HepG2 (cell line): ENCODE data around the gene PATZ1. TPM values are rescaled to one million over a fixed set of nuclear protein-coding genes. Genes with fewer than 3 reads are reported as not detected.

Source experiments
- ATAC-seq: fragments of 200-7000 bp; cut with Tn5 transposase; 3 replicates; pipeline ENCODE4 v1.9.1; 2020; ENCODE audit warnings: mild to moderate bottlenecking, moderate library complexity
- BruUV-seq: library from RNA; stranded (reverse); fragments of 400-500 nt; replicated peaks from 2 replicates; lab custom pipeline; 2021; lab: Mats Ljungman, UMichigan
- CTCF ChIA-PET: fragments of 300-600 bp; formaldehyde crosslinking; extraction: SDS; loops from one replicate; lab custom pipeline; 2021; ENCODE audit warnings: low total read pairs, inconsistent platforms, low intra/inter-chr PET ratio; lab: Yijun Ruan, JAX
- POLR2A ChIA-PET: fragments of 350-600 bp; sonication (Branson Sonifier 250); formaldehyde crosslinking; loops from one replicate; lab custom pipeline; 2020; ENCODE audit warnings: antibody characterized with exemption, inconsistent platforms; lab: Yijun Ruan, JAX
- DNase-seq: peaks from one replicate; pipeline ENCODE4 v3.0.0-alpha.2; 2015; ENCODE audit warnings: low spot score
- FAIRE-seq: peaks from 3 replicates; lab custom pipeline; 2011; peaks lifted over from hg19 to GRCh38; lab: Jason Lieb, UNC
- H2AFZ ChIP-seq: one replicate; pipeline ENCODE4 v1.6.1; 2011; ENCODE audit warnings: low read length, inconsistent platforms
- H3K27ac ChIP-seq: fragments of 300-600 bp; 3 replicates; pipeline ENCODE4 v1.8.0; 2011; ENCODE audit warnings: mixed run types, mild to moderate bottlenecking, mixed read lengths, low read length, inconsistent platforms; ENCODE audit not compliant: insufficient read depth; ENCODE audit errors: extremely low read length
- H3K27me3 ChIP-seq, 2 experiments: fragments of 200-600 bp in 1 of 2; 2 replicates in 1 of 2; 3 replicates in 1 of 2; pipeline versions ENCODE4 v1.6.0 to v1.8.0; 2011; ENCODE audit warnings: low read length in 2 of 2, mild to moderate bottlenecking in 2 of 2, moderate library complexity in 2 of 2, inconsistent platforms in 1 of 2; ENCODE audit not compliant: insufficient read depth in 2 of 2, control insufficient read depth in 1 of 2
- H3K36me3 ChIP-seq, 2 experiments: fragments of 200-600 bp in 1 of 2; replicated peaks in 1 of 2; 2 replicates in 1 of 2; 3 replicates in 1 of 2; pipeline versions ENCODE4 v1.5.1 to v1.8.0; 2011; ENCODE audit warnings: low read length in 2 of 2, inconsistent platforms in 1 of 2; ENCODE audit not compliant: insufficient read depth in 2 of 2, control insufficient read depth in 1 of 2
- H3K4me1 ChIP-seq: 2 replicates; pipeline ENCODE4 v1.5.1; 2012; ENCODE audit warnings: low read length, inconsistent platforms; ENCODE audit not compliant: insufficient read depth
- H3K4me2 ChIP-seq: 2 replicates; pipeline ENCODE4 v1.6.0; 2011; ENCODE audit warnings: low read depth, low read length, inconsistent platforms
- H3K4me3 ChIP-seq, 3 experiments: fragments of 200-600 bp in 1 of 3; sonication (generic), shearing (Covaris generic) in 1 of 3; replicated peaks in 1 of 3; 2 replicates each; pipeline ENCODE4 v1.5.1; 2011 to 2016; ENCODE audit warnings: low read length in 3 of 3, inconsistent platforms in 2 of 3, low read depth in 2 of 3, mild to moderate bottlenecking in 2 of 3, control low read depth in 1 of 3, mixed read lengths in 1 of 3; ENCODE audit not compliant: insufficient read depth in 1 of 3
- H3K79me2 ChIP-seq: one replicate; pipeline ENCODE4 v1.6.1; 2011; ENCODE audit warnings: low read length, inconsistent platforms; ENCODE audit not compliant: insufficient read depth
- H3K9ac ChIP-seq: 2 replicates; pipeline ENCODE4 v1.6.0; 2011; ENCODE audit warnings: mild to moderate bottlenecking, low read depth, low read length, inconsistent platforms; ENCODE audit not compliant: insufficient read depth
- H3K9me3 ChIP-seq: 2 replicates; pipeline ENCODE4 v1.5.1; 2012; ENCODE audit warnings: mild to moderate bottlenecking, low read length
- H4K20me1 ChIP-seq: 2 replicates; pipeline ENCODE4 v1.6.0; 2011; ENCODE audit warnings: inconsistent platforms, mild to moderate bottlenecking, low read length, moderate library complexity; ENCODE audit not compliant: insufficient read depth
- ARNT2 ChIP-seq: sonication (generic); formaldehyde crosslinking; IDR thresholded peaks from 2 replicates; pipeline ENCODE4 v1.8.0; 2022; ENCODE audit warnings: mild to moderate bottlenecking, low read depth, missing genetic modification reagents, moderate library complexity
- CEBPZ ChIP-seq: IDR thresholded peaks from 2 replicates; pipeline ENCODE4 v1.6.1; 2012; ENCODE audit warnings: low read length, improper control_type of control experiment
- CHD4 ChIP-seq: fragments of 200-600 bp; sonication (generic); IDR thresholded peaks from 2 replicates; pipeline ENCODE4 v1.7.0; 2017; ENCODE audit warnings: mild to moderate bottlenecking, low read length, borderline replicate concordance
- ETV5 ChIP-seq: IDR thresholded peaks from 2 replicates; pipeline ENCODE4 v1.6.1; 2018; ENCODE audit warnings: missing biosample characterization, missing genetic modification reagents, inconsistent platforms, borderline replicate concordance
- MXD3 ChIP-seq: IDR thresholded peaks from 2 replicates; pipeline ENCODE4 v1.6.1; 2016; ENCODE audit warnings: mild to moderate bottlenecking, missing biosample characterization, missing genetic modification reagents
- MZF1 ChIP-seq: sonication (generic); formaldehyde crosslinking; IDR thresholded peaks from 2 replicates; pipeline ENCODE4 v1.8.1; 2023; ENCODE audit warnings: mild to moderate bottlenecking, missing genetic modification reagents, borderline replicate concordance
- NFYB ChIP-seq: sonication (generic); formaldehyde crosslinking; IDR thresholded peaks from 2 replicates; pipeline ENCODE4 v1.4.0; 2020; ENCODE audit warnings: missing genetic modification reagents
- PCBP2 ChIP-seq: fragments of 200-400 bp; formaldehyde crosslinking; optimal IDR thresholded peaks from 2 replicates; pipeline ENCODE3; 2018; ENCODE audit warnings: low read length, low read depth; ENCODE audit not compliant: poor library complexity, severe bottlenecking
- PHF8 ChIP-seq: sonication (generic); formaldehyde crosslinking; IDR thresholded peaks from 2 replicates; pipeline ENCODE4 v1.5.0; 2020; ENCODE audit warnings: missing genetic modification reagents
- RCOR2 ChIP-seq: IDR thresholded peaks from 2 replicates; pipeline ENCODE4 v1.6.1; 2016; ENCODE audit warnings: missing biosample characterization, missing genetic modification reagents
- SMAD1 ChIP-seq: sonication (generic); formaldehyde crosslinking; IDR thresholded peaks from 2 replicates; pipeline ENCODE4 v1.4.0; 2020; ENCODE audit warnings: missing genetic modification reagents, low read depth, mild to moderate bottlenecking, borderline replicate concordance
- ZNF260 ChIP-seq: sonication (generic); formaldehyde crosslinking; IDR thresholded peaks from 2 replicates; pipeline ENCODE4 v1.4.0; 2020; ENCODE audit warnings: missing genetic modification reagents, low read depth, mild to moderate bottlenecking, borderline replicate concordance
- ZNF446 ChIP-seq: sonication (generic); formaldehyde crosslinking; IDR thresholded peaks from 2 replicates; pipeline ENCODE4 v1.5.0; 2020; ENCODE audit warnings: mild to moderate bottlenecking, missing genetic modification reagents
- WGBS: methylation state at CpG from one replicate; pipeline ENCODE4 v1.1.6; 2017; ENCODE audit warnings: low lambda C conversion rate; 5-methylcytosine and 5-hydroxymethylcytosine counted together
- in situ Hi-C: cut with HindIII; loops from 2 replicates; pipeline ENCODE4 v1.10.0; 2017; ENCODE audit warnings: low pct_unique_long_range_greater_than_20kb; ENCODE audit not compliant: extremely low pct_ligation_motif_present
- intact Hi-C: fragments of 100-400 bp; cut with micrococcal nuclease; formaldehyde crosslinking; loops from one replicate; pipeline ENCODE4 v1.10.0; 2022; ENCODE audit not compliant: unreplicated experiment
- polyA plus RNA-seq, 8 experiments: library from polyadenylated mRNA; depleted of rRNA in 3 of 8; stranded (reverse) in 7 of 8; unstranded in 1 of 8; fragments of >200 nt; fragmentation: Illumina TruSeq in 4 of 8; extraction: Trizol in 4 of 8; gene quantifications; 2 replicates each; pipeline versions ENCODE4 v1.2.1 to v1.2.3, GENCODE V29; 2011 to 2016; ENCODE audit warnings: low read depth in 4 of 8, missing spikeins in 1 of 8, mixed read lengths in 1 of 8; ENCODE audit not compliant: insufficient read depth in 1 of 8
- total RNA-seq, 5 experiments: library from RNA; depleted of rRNA; stranded (reverse); fragments of >200 nt; fragmentation: Illumina TruSeq; extraction: Trizol; gene quantifications; 2 replicates each; pipeline ENCODE4 v1.2.3, GENCODE V29; 2016; ENCODE audit warnings: low read depth in 1 of 5
- TF ChIP-seq, protein P1 (sequence below): sonication (generic); formaldehyde crosslinking; IDR thresholded peaks from 2 replicates; pipeline ENCODE4 v1.4.0; 2020; ENCODE audit warnings: mild to moderate bottlenecking, missing genetic modification reagents
- TF ChIP-seq, protein P2 (sequence below): sonication (generic); formaldehyde crosslinking; IDR thresholded peaks from 2 replicates; pipeline ENCODE4 v1.5.1; 2020; ENCODE audit warnings: missing genetic modification reagents, mild to moderate bottlenecking, borderline replicate concordance

PATZ1 gene
- total and polyA plus RNA-seq, 2 of the 13 experiments (the other 11 are each of a cell fraction or from before 2014, with no cell fraction given) = 24.9 to 30.5 TPM

GRCh38 chr22:31289344-31289743, 56.8 kb downstream of the PATZ1 start (continued):
- TF ChIP-seq MXD3 = no peak
- TF ChIP-seq PCBP2 = no peak
- TF ChIP-seq CHD4 = no peak
- TF ChIP-seq, protein P1, sequence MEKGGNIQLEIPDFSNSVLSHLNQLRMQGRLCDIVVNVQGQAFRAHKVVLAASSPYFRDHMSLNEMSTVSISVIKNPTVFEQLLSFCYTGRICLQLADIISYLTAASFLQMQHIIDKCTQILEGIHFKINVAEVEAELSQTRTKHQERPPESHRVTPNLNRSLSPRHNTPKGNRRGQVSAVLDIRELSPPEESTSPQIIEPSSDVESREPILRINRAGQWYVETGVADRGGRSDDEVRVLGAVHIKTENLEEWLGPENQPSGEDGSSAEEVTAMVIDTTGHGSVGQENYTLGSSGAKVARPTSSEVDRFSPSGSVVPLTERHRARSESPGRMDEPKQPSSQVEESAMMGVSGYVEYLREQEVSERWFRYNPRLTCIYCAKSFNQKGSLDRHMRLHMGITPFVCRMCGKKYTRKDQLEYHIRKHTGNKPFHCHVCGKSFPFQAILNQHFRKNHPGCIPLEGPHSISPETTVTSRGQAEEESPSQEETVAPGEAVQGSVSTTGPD = no peak
- no peak for TF ChIP-seq ARNT2
- TF ChIP-seq RCOR2 (CRISPR knock-in tag) = no peak

- CTCF ChIA-PET = no interaction called here
- in situ Hi-C loops (no loop called here), intact Hi-C loops (no loop called here)
- Histone ChIP-seq H2AFZ (no peak overlapping the region), H3K9ac (no peak overlapping the region), H3K4me3 (no peak overlapping the region), H3K4me2 (no peak overlapping the region), H3K36me3 (no peaks in the 10 kb centered on the region), H4K20me1 (no peaks in the 10 kb centered on the region), H3K79me2 (no peaks in the 10 kb centered on the region), H3K27ac (no peak overlapping the region), H3K9me3 (no peaks in the 10 kb centered on the region), H3K4me1 (peaks cover 56% of the 10 kb centered on the region), H3K27me3 (no peaks in the 10 kb centered on the region)
- no peak for DNase-seq
- 72% methylated on average over 5 of the region's 5 CpGs for WGBS
- BruUV-seq = no TSS peak
- ATAC-seq = no peak
- FAIRE-seq = no peak
- POLR2A ChIA-PET = interaction anchor here (0.8 kb wide), 1 partner anchor 9 kb away, joined by 3 read pairs; no protein-coding TSS in a partner anchor
- TF ChIP-seq CEBPZ (no peak), SMAD1 (no peak), MZF1 (CRISPR knock-in tag) (no peak), NFYB (CRISPR knock-in tag) (no peak), PHF8 (CRISPR knock-in tag) (no peak), ETV5 (CRISPR knock-in tag) (no peak), ZNF260 (no peak), ZNF446 (CRISPR knock-in tag) (no peak)
- TF ChIP-seq, protein P2, sequence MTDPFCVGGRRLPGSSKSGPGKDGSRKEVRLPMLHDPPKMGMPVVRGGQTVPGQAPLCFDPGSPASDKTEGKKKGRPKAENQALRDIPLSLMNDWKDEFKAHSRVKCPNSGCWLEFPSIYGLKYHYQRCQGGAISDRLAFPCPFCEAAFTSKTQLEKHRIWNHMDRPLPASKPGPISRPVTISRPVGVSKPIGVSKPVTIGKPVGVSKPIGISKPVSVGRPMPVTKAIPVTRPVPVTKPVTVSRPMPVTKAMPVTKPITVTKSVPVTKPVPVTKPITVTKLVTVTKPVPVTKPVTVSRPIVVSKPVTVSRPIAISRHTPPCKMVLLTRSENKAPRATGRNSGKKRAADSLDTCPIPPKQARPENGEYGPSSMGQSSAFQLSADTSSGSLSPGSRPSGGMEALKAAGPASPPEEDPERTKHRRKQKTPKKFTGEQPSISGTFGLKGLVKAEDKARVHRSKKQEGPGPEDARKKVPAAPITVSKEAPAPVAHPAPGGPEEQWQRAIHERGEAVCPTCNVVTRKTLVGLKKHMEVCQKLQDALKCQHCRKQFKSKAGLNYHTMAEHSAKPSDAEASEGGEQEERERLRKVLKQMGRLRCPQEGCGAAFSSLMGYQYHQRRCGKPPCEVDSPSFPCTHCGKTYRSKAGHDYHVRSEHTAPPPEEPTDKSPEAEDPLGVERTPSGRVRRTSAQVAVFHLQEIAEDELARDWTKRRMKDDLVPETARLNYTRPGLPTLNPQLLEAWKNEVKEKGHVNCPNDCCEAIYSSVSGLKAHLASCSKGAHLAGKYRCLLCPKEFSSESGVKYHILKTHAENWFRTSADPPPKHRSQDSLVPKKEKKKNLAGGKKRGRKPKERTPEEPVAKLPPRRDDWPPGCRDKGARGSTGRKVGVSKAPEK (CRISPR knock-in tag) = no peak
Measured at GRCh38 chr22:31288496-31289240, 57.5 kb downstream of the PATZ1 start.
